IMR-90 (cell line): ENCODE measurements around the gene CTDSP2. TPM values are rescaled to one million over a fixed set of nuclear protein-coding genes. Genes with fewer than 3 reads are reported as not detected.

ENCODE experiments used
- MAFK ChIP-seq: IDR thresholded peaks from 2 replicates; pipeline ENCODE4 v1.6.1; 2012; ENCODE audit warnings: low read depth, low read length, improper control_type of control experiment
- MAZ ChIP-seq: IDR thresholded peaks from 2 replicates; pipeline ENCODE4 v1.6.1; 2012; ENCODE audit warnings: low read depth, mild to moderate bottlenecking, low read length, improper control_type of control experiment, moderate library complexity, borderline replicate concordance
- MXI1 ChIP-seq: IDR thresholded peaks from 2 replicates; pipeline ENCODE4 v1.6.1; 2012; ENCODE audit warnings: low read depth, mild to moderate bottlenecking, low read length, moderate library complexity, borderline replicate concordance
- polyA plus RNA-seq, 3 experiments: library from polyadenylated mRNA; depleted of rRNA; stranded (reverse); fragments of >200 nt; gene quantifications; 2 replicates each; pipeline ENCODE4 v1.2.3, GENCODE V29; 2012; ENCODE audit warnings: low replicate concordance in 1 of 3
- total RNA-seq: library from RNA; depleted of rRNA; stranded (reverse); fragments of >200 nt; gene quantifications from 2 replicates; pipeline ENCODE4 v1.2.3, GENCODE V29; 2012

Gene CTDSP2
- total and polyA plus RNA-seq, 2 of the 4 experiments (the other 2 are of a cell fraction) = 114 to 156 TPM

GRCh38 chr12:57836442-57837375, 9.8 kb downstream of the CTDSP2 start (continued):
- 0 out of 2 replicates have a peak, but pooled peaks have one; percentile 18 for TF ChIP-seq MAZ
- no peak for TF ChIP-seq MXI1
- no peak for TF ChIP-seq MAFK
